ENCODE measurements around the gene KIF1B. TPM values are rescaled to one million over a fixed set of nuclear protein-coding genes. Genes with fewer than 3 reads are reported as not detected.
A peak's percentile ranks its signal among the peaks of the same experiment; 100 is the strongest.

The KIF1B gene
- total RNA-seq, 1 donor from 2014 or later: 113 TPM

GRCh38 chr1:10302416-10302815 lies 92.0 kb downstream of the KIF1B start:
- no peaks in the 10 kb centered on the region for H3K9me3 Mint-ChIP-seq
- no peak for TF ChIP-seq CTCF (conservative IDR thresholded peaks at IDR 0.05)
- peaks cover 22% of the 10 kb centered on the region for H3K36me3 Mint-ChIP-seq (ENCODE audit: low read depth)
- H3K4me3 Mint-ChIP-seq: no peak overlapping the region
- H3K27me3 Mint-ChIP-seq (ENCODE audit: low read depth): no peaks in the 10 kb centered on the region
- peaks cover 34% of the 10 kb centered on the region for H3K4me1 Mint-ChIP-seq
- H3K27ac Mint-ChIP-seq (ENCODE audit: unreplicated experiment): no peak overlapping the region
- DNase-seq (ENCODE audit: low read depth, low spot score): no peak

- no peaks in the 10 kb centered on the region for H3K27me3 Mint-ChIP-seq (ENCODE audit: low read depth)
Measured at GRCh38 chr1:10304295-10304694, 93.9 kb downstream of the KIF1B start.

GRCh38 chr1:10306435-10306834 lies 96.1 kb downstream of the KIF1B start:
- H3K36me3 Mint-ChIP-seq (ENCODE audit: low read depth): peaks cover 26% of the 10 kb centered on the region
- H3K27ac Mint-ChIP-seq (ENCODE audit: unreplicated experiment): no peak overlapping the region
- no peak overlapping the region for H3K4me3 Mint-ChIP-seq
- TF ChIP-seq CTCF (conservative IDR thresholded peaks at IDR 0.05): no peak
- H3K27me3 Mint-ChIP-seq (ENCODE audit: low read depth): no peaks in the 10 kb centered on the region
- H3K4me1 Mint-ChIP-seq: peaks cover 31% of the 10 kb centered on the region
- no peaks in the 10 kb centered on the region for H3K9me3 Mint-ChIP-seq
- DNase-seq (ENCODE audit: low read depth, low spot score): no peak

More at GRCh38 chr1:10304295-10304694, 93.9 kb downstream of the KIF1B start:
- H3K4me1 Mint-ChIP-seq: peaks cover 26% of the 10 kb centered on the region
- no peak for TF ChIP-seq CTCF (conservative IDR thresholded peaks at IDR 0.05)
- H3K4me3 Mint-ChIP-seq: no peak overlapping the region
- no peaks in the 10 kb centered on the region for H3K9me3 Mint-ChIP-seq
- no peak for DNase-seq (ENCODE audit: low read depth, low spot score)
- H3K27ac Mint-ChIP-seq (ENCODE audit: unreplicated experiment): no peak overlapping the region
- H3K36me3 Mint-ChIP-seq (ENCODE audit: low read depth): peaks cover 19% of the 10 kb centered on the region

DNA sequence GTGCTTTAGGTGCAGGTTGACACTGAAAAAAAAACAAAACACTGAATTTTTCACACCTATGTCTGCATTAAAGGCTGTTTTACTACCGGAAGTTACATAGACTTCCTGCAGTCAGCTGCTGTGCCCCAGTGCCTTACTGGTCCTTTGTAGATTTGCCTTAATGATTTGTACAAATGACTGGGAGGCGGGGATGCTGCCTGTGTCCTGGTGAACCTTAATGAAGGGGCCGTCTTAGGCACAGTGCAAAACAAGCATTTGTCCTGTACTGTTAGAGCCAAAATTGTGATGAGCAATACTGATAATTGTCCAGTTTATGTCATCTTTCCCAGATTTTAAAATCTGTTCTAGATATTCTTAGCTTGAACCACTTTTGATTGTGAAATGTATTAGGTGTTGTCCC lies 97.6 kb downstream of the KIF1B start:
- no peak for DNase-seq (ENCODE audit: low read depth, low spot score)
- H3K36me3 Mint-ChIP-seq (ENCODE audit: low read depth): peaks cover 31% of the 10 kb centered on the region
- H3K27me3 Mint-ChIP-seq (ENCODE audit: low read depth): no peaks in the 10 kb centered on the region
- H3K4me1 Mint-ChIP-seq: peaks cover 18% of the 10 kb centered on the region
- H3K27ac Mint-ChIP-seq (ENCODE audit: unreplicated experiment): no peak overlapping the region
- H3K4me3 Mint-ChIP-seq: no peak overlapping the region
- no peak for TF ChIP-seq CTCF (conservative IDR thresholded peaks at IDR 0.05)
- no peaks in the 10 kb centered on the region for H3K9me3 Mint-ChIP-seq

GRCh38 chr1:10309243-10310011 lies 99.1 kb downstream of the KIF1B start:
- peak overlapping the region; percentile 7 for H3K27ac Mint-ChIP-seq (ENCODE audit: unreplicated experiment)
- no peak for TF ChIP-seq CTCF (conservative IDR thresholded peaks at IDR 0.05)
- H3K36me3 Mint-ChIP-seq (ENCODE audit: low read depth): peaks cover 21% of the 10 kb centered on the region

More at GRCh38 chr1:10309243-10310011, 99.1 kb downstream of the KIF1B start:
- H3K4me1 Mint-ChIP-seq: peaks cover 14% of the 10 kb centered on the region
- DNase-seq (ENCODE audit: low read depth, low spot score): no peak
- H3K9me3 Mint-ChIP-seq: no peaks in the 10 kb centered on the region
- no peak overlapping the region for H3K4me3 Mint-ChIP-seq
- no peaks in the 10 kb centered on the region for H3K27me3 Mint-ChIP-seq (ENCODE audit: low read depth)

All from neural crest cell (in vitro differentiated cells).